ENCODE results near the gene NPHS1. TPM values are rescaled to one million over a fixed set of nuclear protein-coding genes. Genes with fewer than 3 reads are reported as not detected.

NPHS1 gene, protein sequence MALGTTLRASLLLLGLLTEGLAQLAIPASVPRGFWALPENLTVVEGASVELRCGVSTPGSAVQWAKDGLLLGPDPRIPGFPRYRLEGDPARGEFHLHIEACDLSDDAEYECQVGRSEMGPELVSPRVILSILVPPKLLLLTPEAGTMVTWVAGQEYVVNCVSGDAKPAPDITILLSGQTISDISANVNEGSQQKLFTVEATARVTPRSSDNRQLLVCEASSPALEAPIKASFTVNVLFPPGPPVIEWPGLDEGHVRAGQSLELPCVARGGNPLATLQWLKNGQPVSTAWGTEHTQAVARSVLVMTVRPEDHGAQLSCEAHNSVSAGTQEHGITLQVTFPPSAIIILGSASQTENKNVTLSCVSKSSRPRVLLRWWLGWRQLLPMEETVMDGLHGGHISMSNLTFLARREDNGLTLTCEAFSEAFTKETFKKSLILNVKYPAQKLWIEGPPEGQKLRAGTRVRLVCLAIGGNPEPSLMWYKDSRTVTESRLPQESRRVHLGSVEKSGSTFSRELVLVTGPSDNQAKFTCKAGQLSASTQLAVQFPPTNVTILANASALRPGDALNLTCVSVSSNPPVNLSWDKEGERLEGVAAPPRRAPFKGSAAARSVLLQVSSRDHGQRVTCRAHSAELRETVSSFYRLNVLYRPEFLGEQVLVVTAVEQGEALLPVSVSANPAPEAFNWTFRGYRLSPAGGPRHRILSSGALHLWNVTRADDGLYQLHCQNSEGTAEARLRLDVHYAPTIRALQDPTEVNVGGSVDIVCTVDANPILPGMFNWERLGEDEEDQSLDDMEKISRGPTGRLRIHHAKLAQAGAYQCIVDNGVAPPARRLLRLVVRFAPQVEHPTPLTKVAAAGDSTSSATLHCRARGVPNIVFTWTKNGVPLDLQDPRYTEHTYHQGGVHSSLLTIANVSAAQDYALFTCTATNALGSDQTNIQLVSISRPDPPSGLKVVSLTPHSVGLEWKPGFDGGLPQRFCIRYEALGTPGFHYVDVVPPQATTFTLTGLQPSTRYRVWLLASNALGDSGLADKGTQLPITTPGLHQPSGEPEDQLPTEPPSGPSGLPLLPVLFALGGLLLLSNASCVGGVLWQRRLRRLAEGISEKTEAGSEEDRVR (N-terminal part only)
- not detected for total RNA-seq

DNA sequence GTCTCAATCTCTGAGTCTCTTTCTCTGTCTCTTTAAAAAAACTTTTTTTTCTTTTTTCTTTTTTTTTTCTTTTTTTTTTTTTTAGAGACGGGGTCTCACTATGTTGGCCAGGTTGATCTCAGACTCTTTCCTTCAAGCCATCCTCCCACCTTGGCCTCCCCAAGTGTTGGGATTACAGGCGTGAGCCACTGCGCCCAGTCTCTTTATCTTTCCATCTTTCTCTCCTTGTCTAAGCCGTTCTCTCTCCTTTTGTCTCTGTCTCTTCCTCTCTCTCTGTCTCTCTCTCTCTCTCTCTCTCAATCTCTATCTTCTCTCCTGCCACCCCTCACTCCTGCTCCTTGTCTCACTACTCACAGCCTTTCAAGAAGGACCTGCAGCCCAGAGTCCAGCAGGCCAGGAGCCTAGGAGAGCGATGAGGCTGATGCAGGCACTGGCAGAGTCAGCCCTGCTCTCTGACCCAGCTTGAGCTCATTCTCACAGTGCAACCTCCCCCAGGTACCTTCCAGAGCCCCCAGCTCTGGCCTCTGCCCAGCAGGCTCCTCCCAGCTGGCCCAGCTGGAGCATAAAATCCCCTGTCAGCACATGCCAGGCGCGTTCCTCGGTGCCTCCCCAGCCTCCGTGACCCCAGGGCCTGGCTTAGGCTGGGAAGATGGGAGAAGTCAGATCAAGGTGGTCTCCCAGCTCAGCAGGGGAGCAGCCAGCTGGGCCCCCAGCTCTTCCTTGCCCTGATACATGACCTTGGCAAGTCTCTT lies at the start of gene NPHS1:
Gene NPHS1, minus strand, starts transcription at position 476 of the 752 bp plus-strand sequence. CDS start 667 bp downstream, outside the sequence.
- Histone ChIP-seq H3K4me1 (peaks cover 0 to 14% (median 10%) of the 10 kb centered on the region in 4 donors), H3K27me3 (peaks cover 88% of the 10 kb centered on the region)
- WGBS, 2 donors (ENCODE audit: low coverage in 1 of 2) = 66 to 76% methylated on average over 2 to 9 of the region's 9 CpGs

DNA sequence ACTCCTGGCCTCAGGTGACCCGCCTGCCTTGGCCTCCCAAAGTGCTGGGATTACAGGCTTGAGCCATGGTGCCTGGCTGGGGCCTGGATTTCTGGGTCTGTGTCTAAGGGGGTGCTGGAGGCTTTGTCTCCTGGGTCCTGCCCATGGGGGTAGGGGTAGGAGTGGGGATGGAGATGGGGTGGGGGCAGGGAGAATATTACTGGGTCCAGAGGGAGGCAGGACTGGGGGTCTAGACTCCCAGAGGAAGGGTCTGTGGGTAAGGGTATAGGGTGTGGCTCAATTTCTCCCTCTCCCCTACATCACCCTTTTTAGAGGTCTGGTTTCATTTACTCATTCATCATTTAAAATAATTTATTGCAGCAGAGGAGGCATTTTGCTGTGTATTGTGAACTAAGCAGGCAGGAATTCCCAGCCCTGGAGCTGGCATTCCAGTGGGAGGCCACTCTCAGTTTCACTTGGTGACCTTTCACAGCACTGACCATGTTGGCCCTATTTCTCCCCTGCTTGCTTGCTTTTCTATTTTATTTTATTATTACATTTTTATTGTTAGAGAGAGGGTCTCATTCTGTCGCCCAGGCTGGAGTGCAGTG lies 48.8 kb upstream of the NPHS1 start:
- Histone ChIP-seq H3K4me3 (peak overlapping the region in 2 of 4 donors; percentile 58 to 73), H3K27me3 (no peaks in the 10 kb centered on the region)

More for the DNA sequence above, at the start of gene NPHS1:
- Histone ChIP-seq H3K27ac (no peak within 1 kb of the TSS), H3K4me3 (no peak within 1 kb of the TSS), H3K36me3 (no peaks in the 10 kb centered on the region), H3K9me3 (no peaks in the 10 kb centered on the region)
- no peak for TF ChIP-seq EP300 (IDR thresholded peaks at IDR 0.05; ENCODE audit: low read depth)
- no peak for TF ChIP-seq POLR2A (IDR thresholded peaks at IDR 0.05)
- TF ChIP-seq POLR2AphosphoS5 (IDR thresholded peaks at IDR 0.05) = no peak
- TF ChIP-seq, protein P1, sequence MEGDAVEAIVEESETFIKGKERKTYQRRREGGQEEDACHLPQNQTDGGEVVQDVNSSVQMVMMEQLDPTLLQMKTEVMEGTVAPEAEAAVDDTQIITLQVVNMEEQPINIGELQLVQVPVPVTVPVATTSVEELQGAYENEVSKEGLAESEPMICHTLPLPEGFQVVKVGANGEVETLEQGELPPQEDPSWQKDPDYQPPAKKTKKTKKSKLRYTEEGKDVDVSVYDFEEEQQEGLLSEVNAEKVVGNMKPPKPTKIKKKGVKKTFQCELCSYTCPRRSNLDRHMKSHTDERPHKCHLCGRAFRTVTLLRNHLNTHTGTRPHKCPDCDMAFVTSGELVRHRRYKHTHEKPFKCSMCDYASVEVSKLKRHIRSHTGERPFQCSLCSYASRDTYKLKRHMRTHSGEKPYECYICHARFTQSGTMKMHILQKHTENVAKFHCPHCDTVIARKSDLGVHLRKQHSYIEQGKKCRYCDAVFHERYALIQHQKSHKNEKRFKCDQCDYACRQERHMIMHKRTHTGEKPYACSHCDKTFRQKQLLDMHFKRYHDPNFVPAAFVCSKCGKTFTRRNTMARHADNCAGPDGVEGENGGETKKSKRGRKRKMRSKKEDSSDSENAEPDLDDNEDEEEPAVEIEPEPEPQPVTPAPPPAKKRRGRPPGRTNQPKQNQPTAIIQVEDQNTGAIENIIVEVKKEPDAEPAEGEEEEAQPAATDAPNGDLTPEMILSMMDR (IDR thresholded peaks at IDR 0.05) = no peak
- in situ Hi-C loops (cut with MboI; ENCODE audit: low pct_ligation_motif_present in 1 of 4, low pct_unique_long_range_greater_than_20kb in 1 of 4, low sequenced_read_pairs in 3 of 4) = no loop called here
- DNase-seq = no peak
- intact Hi-C loops (cut with DNase I; ENCODE audit: low total_unique reads) = no loop called here

DNA sequence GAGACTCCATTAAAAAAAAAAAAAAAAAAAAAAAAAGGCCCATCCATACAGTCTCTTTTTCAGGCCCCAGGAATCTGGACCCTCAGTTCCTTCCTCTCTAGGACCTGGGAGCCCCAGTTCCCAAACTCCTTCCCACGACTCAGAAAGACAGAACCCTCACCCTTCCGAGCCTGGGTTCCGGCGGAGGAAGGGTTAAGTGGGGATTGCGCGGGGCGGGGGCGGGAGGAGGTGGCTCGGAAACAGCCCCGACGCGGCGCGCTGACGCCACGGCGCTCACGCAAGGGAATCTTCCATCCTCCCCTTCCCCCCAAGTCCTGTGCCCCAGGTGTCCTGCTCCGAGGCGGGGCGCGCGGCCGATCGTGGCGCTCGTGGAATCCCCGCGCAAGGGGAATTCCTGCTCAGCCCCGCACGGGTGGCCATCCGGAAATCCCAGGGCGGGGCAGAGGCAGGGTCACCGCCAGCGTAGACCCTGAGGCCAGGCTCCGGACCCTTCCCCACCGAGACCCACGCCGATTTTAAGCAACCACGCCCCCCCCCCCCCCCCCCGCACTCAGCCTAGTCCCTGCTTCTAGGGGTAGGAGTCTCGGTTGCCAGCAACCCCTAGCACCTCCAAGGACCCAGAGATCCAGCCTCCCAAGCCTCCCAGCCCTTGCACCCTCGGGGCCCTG lies 47.4 kb upstream of the NPHS1 start:
- Histone ChIP-seq H3K36me3 (peaks cover 0 to 14% (median 5%) of the 10 kb centered on the region in 4 donors), H3K27ac (peak overlapping the region; percentile 88 to 97 (median 92)), H3K4me1 (peaks cover 9 to 32% (median 17%) of the 10 kb centered on the region in 4 donors), H3K4me3 (peak overlapping the region; percentile 58 to 87 (median 70)), H3K9me3 (no peaks in the 10 kb centered on the region), H3K27me3 (no peaks in the 10 kb centered on the region)
- TF ChIP-seq POLR2A (IDR thresholded peaks at IDR 0.05) (peak; percentile 15), POLR2AphosphoS5 (IDR thresholded peaks at IDR 0.05) (peak; percentile 76 to 85 (median 83)), EP300 (IDR thresholded peaks at IDR 0.05; ENCODE audit: low read depth) (no peak)
- in situ Hi-C loops (cut with MboI; ENCODE audit: low pct_ligation_motif_present in 1 of 4, low pct_unique_long_range_greater_than_20kb in 1 of 4, low sequenced_read_pairs in 3 of 4) (no loop called here), intact Hi-C loops (cut with DNase I; ENCODE audit: low total_unique reads) (no loop called here)
- peak; percentile 89 for DNase-seq
- WGBS, 2 donors (ENCODE audit: low coverage in 1 of 2) = 0% methylated on average over 19 of the region's 43 CpGs; no CpG with 5 or more reads in 1 of the 2 donors

More for the DNA sequence above, 48.8 kb upstream of the NPHS1 start:
- Histone ChIP-seq H3K9me3 (no peaks in the 10 kb centered on the region), H3K27ac (peak overlapping the region; percentile 88 to 97 (median 92)), H3K4me1 (peaks cover 9 to 33% (median 17%) of the 10 kb centered on the region in 4 donors), H3K36me3 (peaks cover 0 to 6% (median 1%) of the 10 kb centered on the region in 4 donors)
- intact Hi-C loops (cut with DNase I; ENCODE audit: low total_unique reads) (no loop called here), in situ Hi-C loops (cut with MboI; ENCODE audit: low pct_ligation_motif_present in 1 of 4, low pct_unique_long_range_greater_than_20kb in 1 of 4, low sequenced_read_pairs in 3 of 4) (no loop called here)
- 33 to 51% methylated on average over 1 to 2 of the region's 2 CpGs for WGBS, 2 donors (ENCODE audit: low coverage in 1 of 2)
- DNase-seq = no peak
- TF ChIP-seq, protein P1 (IDR thresholded peaks at IDR 0.05) = no peak
- TF ChIP-seq POLR2A (IDR thresholded peaks at IDR 0.05) (no peak), POLR2AphosphoS5 (IDR thresholded peaks at IDR 0.05) (no peak), EP300 (IDR thresholded peaks at IDR 0.05; ENCODE audit: low read depth) (no peak)
